PFSK-1 (cell line): Measurements from ENCODE around the gene NBEA.

Experiments used
- FOXP2 ChIP-seq: optimal IDR thresholded peaks from 2 replicates; pipeline ENCODE3; 2011; ENCODE audit warnings: borderline replicate concordance, control low read depth, inconsistent platforms; ENCODE audit not compliant: insufficient read depth; ENCODE audit errors: extremely low read length, extremely low read depth
- POLR2AphosphoS5 ChIP-seq: IDR thresholded peaks from 2 replicates; pipeline ENCODE4 v1.6.1; 2012; ENCODE audit warnings: low read depth, mild to moderate bottlenecking, control low read depth, low read length, moderate library complexity
- SIN3A ChIP-seq: IDR thresholded peaks from 2 replicates; pipeline ENCODE4 v1.6.1; 2012; ENCODE audit warnings: mild to moderate bottlenecking, low read length, moderate library complexity, borderline replicate concordance; ENCODE audit not compliant: insufficient read depth
- TAF1 ChIP-seq: IDR thresholded peaks from 2 replicates; pipeline ENCODE4 v1.6.1; 2012; ENCODE audit warnings: low read length, control low read depth, borderline replicate concordance; ENCODE audit not compliant: insufficient read depth
- TF ChIP-seq, protein P1 (sequence below), 2 experiments: IDR thresholded peaks; 2 replicates each; pipeline versions ENCODE4 v1.6.1 to v1.8.0; 2011 to 2012; ENCODE audit warnings: low read depth in 2 of 2, low read length in 2 of 2, control low read depth in 1 of 2, inconsistent platforms in 1 of 2, mild to moderate bottlenecking in 1 of 2, moderate library complexity in 1 of 2; ENCODE audit not compliant: insufficient read depth in 1 of 2

Gene NBEA

DNA sequence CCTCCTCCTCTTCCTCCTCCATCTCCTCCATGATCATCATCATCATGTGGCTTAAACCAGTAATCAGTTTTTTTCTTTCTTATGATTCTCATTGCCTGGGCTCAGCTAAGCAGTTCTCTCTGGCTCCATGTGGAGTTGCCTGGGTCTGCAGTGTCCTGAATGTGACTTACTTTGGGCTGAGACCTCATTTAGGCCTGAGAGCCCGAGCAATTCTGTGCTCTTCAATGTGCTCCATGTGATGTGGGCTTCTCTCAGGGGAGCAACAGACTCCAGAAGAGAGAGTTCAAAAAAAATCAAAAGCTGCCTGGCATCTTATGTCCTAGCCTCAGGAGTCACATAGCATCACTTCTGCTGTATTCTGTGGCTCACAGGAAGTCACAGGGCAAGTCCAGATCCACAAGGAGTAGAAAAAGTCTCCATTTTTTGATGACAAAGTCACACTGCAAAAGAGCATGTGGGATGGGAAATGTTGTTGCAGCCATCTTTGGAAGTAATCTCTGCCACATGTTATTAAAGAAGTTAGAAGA lies 405.7 kb downstream of the NBEA start:
- TF ChIP-seq POLR2AphosphoS5, result no peak
- TF ChIP-seq, protein P1, sequence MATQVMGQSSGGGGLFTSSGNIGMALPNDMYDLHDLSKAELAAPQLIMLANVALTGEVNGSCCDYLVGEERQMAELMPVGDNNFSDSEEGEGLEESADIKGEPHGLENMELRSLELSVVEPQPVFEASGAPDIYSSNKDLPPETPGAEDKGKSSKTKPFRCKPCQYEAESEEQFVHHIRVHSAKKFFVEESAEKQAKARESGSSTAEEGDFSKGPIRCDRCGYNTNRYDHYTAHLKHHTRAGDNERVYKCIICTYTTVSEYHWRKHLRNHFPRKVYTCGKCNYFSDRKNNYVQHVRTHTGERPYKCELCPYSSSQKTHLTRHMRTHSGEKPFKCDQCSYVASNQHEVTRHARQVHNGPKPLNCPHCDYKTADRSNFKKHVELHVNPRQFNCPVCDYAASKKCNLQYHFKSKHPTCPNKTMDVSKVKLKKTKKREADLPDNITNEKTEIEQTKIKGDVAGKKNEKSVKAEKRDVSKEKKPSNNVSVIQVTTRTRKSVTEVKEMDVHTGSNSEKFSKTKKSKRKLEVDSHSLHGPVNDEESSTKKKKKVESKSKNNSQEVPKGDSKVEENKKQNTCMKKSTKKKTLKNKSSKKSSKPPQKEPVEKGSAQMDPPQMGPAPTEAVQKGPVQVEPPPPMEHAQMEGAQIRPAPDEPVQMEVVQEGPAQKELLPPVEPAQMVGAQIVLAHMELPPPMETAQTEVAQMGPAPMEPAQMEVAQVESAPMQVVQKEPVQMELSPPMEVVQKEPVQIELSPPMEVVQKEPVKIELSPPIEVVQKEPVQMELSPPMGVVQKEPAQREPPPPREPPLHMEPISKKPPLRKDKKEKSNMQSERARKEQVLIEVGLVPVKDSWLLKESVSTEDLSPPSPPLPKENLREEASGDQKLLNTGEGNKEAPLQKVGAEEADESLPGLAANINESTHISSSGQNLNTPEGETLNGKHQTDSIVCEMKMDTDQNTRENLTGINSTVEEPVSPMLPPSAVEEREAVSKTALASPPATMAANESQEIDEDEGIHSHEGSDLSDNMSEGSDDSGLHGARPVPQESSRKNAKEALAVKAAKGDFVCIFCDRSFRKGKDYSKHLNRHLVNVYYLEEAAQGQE (IDR thresholded peaks at IDR 0.05; ENCODE audit: insufficient read depth in 1 of 2, low read depth in 2 of 2, low read length in 2 of 2), result no peak
- no peak for TF ChIP-seq TAF1
- TF ChIP-seq SIN3A, result no peak
- no peak for TF ChIP-seq FOXP2

DNA sequence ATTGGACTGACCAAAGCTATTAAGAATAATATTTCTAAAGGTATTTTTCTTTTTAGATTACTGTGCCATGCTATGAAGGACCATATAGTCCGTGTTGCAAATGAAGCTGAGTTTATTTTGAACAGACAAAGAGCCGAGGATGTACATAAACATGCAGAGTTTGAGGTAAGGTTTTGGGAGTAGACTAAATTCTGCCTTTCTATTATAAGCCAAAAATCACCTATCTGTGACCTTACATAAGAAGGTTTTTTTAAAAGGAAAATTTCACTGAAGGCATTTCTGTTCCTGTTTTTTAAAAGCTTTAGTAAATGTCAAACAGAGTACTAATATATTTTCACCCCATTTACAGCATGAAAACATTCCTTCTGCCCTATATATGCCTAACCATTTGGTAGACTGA lies 407.0 kb downstream of the NBEA start:
- no peak for TF ChIP-seq POLR2AphosphoS5
- TF ChIP-seq SIN3A, result no peak
- TF ChIP-seq, protein P1 (IDR thresholded peaks at IDR 0.05; ENCODE audit: insufficient read depth in 1 of 2, low read depth in 2 of 2, low read length in 2 of 2), result no peak

DNA sequence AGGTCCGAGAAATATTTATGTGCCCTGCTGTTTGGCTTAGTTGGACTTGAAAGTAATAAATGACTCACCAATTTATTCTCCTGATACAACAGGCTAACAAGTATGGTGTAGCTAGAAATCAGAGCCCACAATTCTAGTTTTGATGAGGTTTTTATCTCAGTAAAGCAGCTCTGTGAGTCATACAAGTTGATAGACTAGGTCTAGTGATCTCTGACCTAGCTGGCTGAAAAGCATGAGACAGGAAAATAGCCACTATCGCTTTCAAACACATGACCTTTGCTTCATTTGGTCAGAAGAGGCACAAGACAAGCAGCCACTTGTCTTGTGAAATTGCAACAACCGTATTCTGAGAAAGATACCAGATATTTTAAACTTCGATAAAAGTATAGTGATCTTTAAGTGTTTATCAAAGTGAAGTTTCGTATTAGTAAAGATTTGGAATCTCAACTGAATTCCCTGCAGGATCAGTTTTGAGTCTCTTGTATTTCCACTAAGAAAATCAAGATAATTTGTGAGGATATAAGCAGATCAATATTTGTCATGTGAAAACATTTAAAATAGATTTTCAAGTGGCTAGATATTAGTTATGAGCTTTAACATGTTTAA lies 407.7 kb downstream of the NBEA start:
- TF ChIP-seq FOXP2, result no peak
- TF ChIP-seq SIN3A, result no peak
- TF ChIP-seq POLR2AphosphoS5, result no peak
- TF ChIP-seq TAF1, result no peak
- TF ChIP-seq, protein P1 (IDR thresholded peaks at IDR 0.05; ENCODE audit: insufficient read depth in 1 of 2, low read depth in 2 of 2, low read length in 2 of 2), result no peak

DNA sequence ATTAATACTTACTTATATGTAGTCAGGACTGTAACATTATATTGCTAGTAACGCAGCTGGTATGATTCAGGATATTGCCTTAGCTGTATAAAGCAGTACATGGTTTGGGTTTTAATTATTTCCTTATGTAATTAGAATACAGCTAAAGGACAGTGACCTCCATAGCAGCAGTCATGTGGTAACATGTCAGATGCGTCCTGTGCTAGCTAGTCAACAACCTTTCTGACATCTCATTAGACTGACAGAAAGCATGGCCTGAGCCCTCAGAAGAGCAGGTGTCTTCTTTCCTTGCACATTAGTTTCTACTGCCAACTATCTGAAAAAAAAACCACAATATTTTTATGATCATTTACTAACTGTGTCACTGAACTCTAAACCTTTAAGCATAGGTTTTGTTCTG lies 412.2 kb downstream of the NBEA start:
- TF ChIP-seq, protein P1 (IDR thresholded peaks at IDR 0.05; ENCODE audit: insufficient read depth in 1 of 2, low read depth in 2 of 2, low read length in 2 of 2), result no peak
- no peak for TF ChIP-seq TAF1
- no peak for TF ChIP-seq POLR2AphosphoS5
- TF ChIP-seq SIN3A, result no peak
- no peak for TF ChIP-seq FOXP2

DNA sequence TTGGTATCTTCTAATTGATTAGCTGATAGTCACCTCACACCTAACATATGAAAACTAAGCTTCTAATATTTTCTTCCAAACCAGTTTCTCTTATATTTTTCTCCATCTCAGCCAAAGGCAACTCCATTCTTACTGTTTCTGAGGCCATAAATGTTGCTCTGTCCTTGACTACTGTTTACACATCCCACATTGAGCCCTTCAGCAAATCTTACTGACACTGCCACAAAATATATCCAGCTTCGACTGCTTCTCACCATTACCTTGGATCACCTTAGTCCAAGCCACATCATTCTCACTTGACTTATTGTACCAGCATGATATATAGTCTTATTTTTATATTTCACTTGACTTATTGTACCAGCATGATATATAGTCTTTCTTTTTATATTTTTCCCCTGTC lies 412.8 kb downstream of the NBEA start:
- TF ChIP-seq, protein P1 (IDR thresholded peaks at IDR 0.05; ENCODE audit: insufficient read depth in 1 of 2, low read depth in 2 of 2, low read length in 2 of 2), result no peak
- TF ChIP-seq TAF1, result no peak
- no peak for TF ChIP-seq FOXP2
- TF ChIP-seq SIN3A, result no peak
- TF ChIP-seq POLR2AphosphoS5, result no peak
